Neural crest cell (in vitro differentiated cells): ENCODE results near the gene DNAJC6. TPM values are rescaled to one million over a fixed set of nuclear protein-coding genes. Genes with fewer than 3 reads are reported as not detected.

Source experiments
- DNase-seq: peaks from one replicate; pipeline ENCODE4 v3.0.0; 2021; ENCODE audit warnings: low read depth, mixed read lengths, low spot score
- H3K27ac Mint-ChIP-seq: one replicate; pipeline ENCODE4 v1.8.0; 2021; ENCODE audit warnings: mild to moderate bottlenecking, mixed read lengths; ENCODE audit not compliant: unreplicated experiment
- H3K27me3 Mint-ChIP-seq: 2 replicates; pipeline ENCODE4 v1.8.0; 2021; ENCODE audit warnings: low read depth, mild to moderate bottlenecking, mixed read lengths
- H3K36me3 Mint-ChIP-seq: 2 replicates; pipeline ENCODE4 v1.8.0; 2021; ENCODE audit warnings: low read depth, mild to moderate bottlenecking, mixed read lengths
- H3K4me1 Mint-ChIP-seq: 2 replicates; pipeline ENCODE4 v1.8.0; 2021; ENCODE audit warnings: mixed read lengths
- H3K4me3 Mint-ChIP-seq: one replicate; pipeline ENCODE4 v1.8.0; 2021; ENCODE audit warnings: mild to moderate bottlenecking, mixed read lengths
- H3K9me3 Mint-ChIP-seq: 2 replicates; pipeline ENCODE4 v1.8.0; 2021; ENCODE audit warnings: mixed read lengths
- CTCF ChIP-seq: fragments of 200-600 bp; sonication (generic); conservative IDR thresholded peaks from 2 replicates; pipeline ENCODE4 v1.5.0; 2021; ENCODE audit warnings: antibody characterized with exemption, mild to moderate bottlenecking
- total RNA-seq: library from RNA; stranded (reverse); gene quantifications from 2 replicates; pipeline ENCODE4 v1.2.1, GENCODE V29; 2021

The DNAJC6 gene
- total RNA-seq, 1 donor from 2014 or later, result 2.4 TPM

- TF ChIP-seq CTCF, result no peak
- peaks cover 4% of the 10 kb centered on the region for H3K9me3 Mint-ChIP-seq
- no peaks in the 10 kb centered on the region for H3K4me1 Mint-ChIP-seq
- DNase-seq, result no peak
- H3K4me3 Mint-ChIP-seq, result no peak overlapping the region
- H3K27me3 Mint-ChIP-seq, result peaks cover 8% of the 10 kb centered on the region
- H3K27ac Mint-ChIP-seq, result no peak overlapping the region
- no peaks in the 10 kb centered on the region for H3K36me3 Mint-ChIP-seq
These were observed 32.0 kb downstream of the DNAJC6 start for GRCh38 chr1:65341381-65341780.

- H3K36me3 Mint-ChIP-seq, result no peaks in the 10 kb centered on the region
- H3K27ac Mint-ChIP-seq, result no peak overlapping the region
- peaks cover 4% of the 10 kb centered on the region for H3K27me3 Mint-ChIP-seq
These were observed 33.9 kb downstream of the DNAJC6 start for GRCh38 chr1:65343286-65343685.

GRCh38 chr1:65344171-65344814 lies 35.0 kb downstream of the DNAJC6 start:
- Mint-ChIP-seq H3K27me3 (peaks cover 4% of the 10 kb centered on the region), H3K27ac (no peak overlapping the region), H3K9me3 (no peaks in the 10 kb centered on the region), H3K36me3 (no peaks in the 10 kb centered on the region), H3K4me3 (no peak overlapping the region), H3K4me1 (no peaks in the 10 kb centered on the region)
- DNase-seq, result no peak
- no peak for TF ChIP-seq CTCF

More at GRCh38 chr1:65343286-65343685, 33.9 kb downstream of the DNAJC6 start:
- no peaks in the 10 kb centered on the region for H3K4me1 Mint-ChIP-seq
- H3K9me3 Mint-ChIP-seq, result no peaks in the 10 kb centered on the region
- no peak overlapping the region for H3K4me3 Mint-ChIP-seq
- no peak for TF ChIP-seq CTCF
- no peak for DNase-seq

- Mint-ChIP-seq H3K27ac (no peak overlapping the region), H3K4me1 (peaks cover 3% of the 10 kb centered on the region), H3K4me3 (no peak overlapping the region), H3K9me3 (no peaks in the 10 kb centered on the region), H3K27me3 (peaks cover 4% of the 10 kb centered on the region), H3K36me3 (no peaks in the 10 kb centered on the region)
- no peak for TF ChIP-seq CTCF
- no peak for DNase-seq
These were observed 36.8 kb downstream of the DNAJC6 start for GRCh38 chr1:65346190-65346589.

GRCh38 chr1:65355031-65355712 lies 45.8 kb downstream of the DNAJC6 start:
- no peak for TF ChIP-seq CTCF
- peaks cover 7% of the 10 kb centered on the region for H3K9me3 Mint-ChIP-seq
- H3K27ac Mint-ChIP-seq, result no peak overlapping the region
- no peaks in the 10 kb centered on the region for H3K4me1 Mint-ChIP-seq
- no peak for DNase-seq
- H3K36me3 Mint-ChIP-seq, result peaks cover 3% of the 10 kb centered on the region
- H3K27me3 Mint-ChIP-seq, result peaks cover 13% of the 10 kb centered on the region
- H3K4me3 Mint-ChIP-seq, result no peak overlapping the region
